ENCODE results near the gene HOXA9. TPM values are rescaled to one million over a fixed set of nuclear protein-coding genes. Genes with fewer than 3 reads are reported as not detected.

HOXA9 gene
- total and polyA plus RNA-seq, 4 donors = 0.02 to 0.70 TPM; not detected in 2

- Histone ChIP-seq H3K27ac (ENCODE audit: low read depth in 1 of 2, low read length in 2 of 2) (no peak overlapping the region), H3K36me3 (ENCODE audit: control insufficient read depth in 4 of 4, insufficient read depth in 3 of 4, low read depth in 1 of 4, low read length in 3 of 4) (no peaks in the 10 kb centered on the region), H3K9me3 (ENCODE audit: control insufficient read depth in 4 of 4, low read length in 3 of 4) (no peaks in the 10 kb centered on the region), H3K4me1 (ENCODE audit: control insufficient read depth in 4 of 4, insufficient read depth in 4 of 4, low read length in 3 of 4) (peaks cover 4 to 17% (median 9%) of the 10 kb centered on the region in 4 donors), H3K4me3 (ENCODE audit: low read depth in 1 of 3, low read length in 3 of 3) (no peak overlapping the region), H3K27me3 (ENCODE audit: control insufficient read depth in 4 of 4, insufficient read depth in 4 of 4, low read length in 3 of 4) (peaks cover 0 to 17% (median 6%) of the 10 kb centered on the region in 4 donors), H3K9ac (ENCODE audit: low read depth in 1 of 2, low read length in 2 of 2) (no peak overlapping the region)
- DNase-seq (ENCODE audit: low spot score) = no peak
- TF ChIP-seq NR2F2 (IDR thresholded peaks at IDR 0.05) (no peak), FOXA1 (IDR thresholded peaks at IDR 0.05) (no peak), FOXA2 (IDR thresholded peaks at IDR 0.05) (no peak), EGR1 (IDR thresholded peaks at IDR 0.05; ENCODE audit: low read depth in 2 of 2) (no peak), SP1 (IDR thresholded peaks at IDR 0.05) (no peak), HNF4A (conservative IDR thresholded peaks at IDR 0.05) (no peak), TAF1 (conservative IDR thresholded peaks at IDR 0.05) (no peak), GABPA (IDR thresholded peaks at IDR 0.05 in 1 of 2, conservative IDR thresholded peaks at IDR 0.05 in 1 of 2) (no peak), CTCF (IDR thresholded peaks at IDR 0.05; ENCODE audit: low read depth, low read length, missing input control) (no peak), ATF3 (IDR thresholded peaks at IDR 0.05) (no peak), RAD21 (IDR thresholded peaks at IDR 0.05) (no peak), HNF4G (IDR thresholded peaks at IDR 0.05) (no peak), RXRA (IDR thresholded peaks at IDR 0.05) (no peak), JUND (IDR thresholded peaks at IDR 0.05) (no peak)
- TF ChIP-seq, protein P1, sequence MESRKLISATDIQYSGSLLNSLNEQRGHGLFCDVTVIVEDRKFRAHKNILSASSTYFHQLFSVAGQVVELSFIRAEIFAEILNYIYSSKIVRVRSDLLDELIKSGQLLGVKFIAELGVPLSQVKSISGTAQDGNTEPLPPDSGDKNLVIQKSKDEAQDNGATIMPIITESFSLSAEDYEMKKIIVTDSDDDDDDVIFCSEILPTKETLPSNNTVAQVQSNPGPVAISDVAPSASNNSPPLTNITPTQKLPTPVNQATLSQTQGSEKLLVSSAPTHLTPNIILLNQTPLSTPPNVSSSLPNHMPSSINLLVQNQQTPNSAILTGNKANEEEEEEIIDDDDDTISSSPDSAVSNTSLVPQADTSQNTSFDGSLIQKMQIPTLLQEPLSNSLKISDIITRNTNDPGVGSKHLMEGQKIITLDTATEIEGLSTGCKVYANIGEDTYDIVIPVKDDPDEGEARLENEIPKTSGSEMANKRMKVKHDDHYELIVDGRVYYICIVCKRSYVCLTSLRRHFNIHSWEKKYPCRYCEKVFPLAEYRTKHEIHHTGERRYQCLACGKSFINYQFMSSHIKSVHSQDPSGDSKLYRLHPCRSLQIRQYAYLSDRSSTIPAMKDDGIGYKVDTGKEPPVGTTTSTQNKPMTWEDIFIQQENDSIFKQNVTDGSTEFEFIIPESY (IDR thresholded peaks at IDR 0.05) = no peak
- TF ChIP-seq, protein P2, sequence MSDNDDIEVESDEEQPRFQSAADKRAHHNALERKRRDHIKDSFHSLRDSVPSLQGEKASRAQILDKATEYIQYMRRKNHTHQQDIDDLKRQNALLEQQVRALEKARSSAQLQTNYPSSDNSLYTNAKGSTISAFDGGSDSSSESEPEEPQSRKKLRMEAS (IDR thresholded peaks at IDR 0.05) = no peak
- TF ChIP-seq, protein P3, sequence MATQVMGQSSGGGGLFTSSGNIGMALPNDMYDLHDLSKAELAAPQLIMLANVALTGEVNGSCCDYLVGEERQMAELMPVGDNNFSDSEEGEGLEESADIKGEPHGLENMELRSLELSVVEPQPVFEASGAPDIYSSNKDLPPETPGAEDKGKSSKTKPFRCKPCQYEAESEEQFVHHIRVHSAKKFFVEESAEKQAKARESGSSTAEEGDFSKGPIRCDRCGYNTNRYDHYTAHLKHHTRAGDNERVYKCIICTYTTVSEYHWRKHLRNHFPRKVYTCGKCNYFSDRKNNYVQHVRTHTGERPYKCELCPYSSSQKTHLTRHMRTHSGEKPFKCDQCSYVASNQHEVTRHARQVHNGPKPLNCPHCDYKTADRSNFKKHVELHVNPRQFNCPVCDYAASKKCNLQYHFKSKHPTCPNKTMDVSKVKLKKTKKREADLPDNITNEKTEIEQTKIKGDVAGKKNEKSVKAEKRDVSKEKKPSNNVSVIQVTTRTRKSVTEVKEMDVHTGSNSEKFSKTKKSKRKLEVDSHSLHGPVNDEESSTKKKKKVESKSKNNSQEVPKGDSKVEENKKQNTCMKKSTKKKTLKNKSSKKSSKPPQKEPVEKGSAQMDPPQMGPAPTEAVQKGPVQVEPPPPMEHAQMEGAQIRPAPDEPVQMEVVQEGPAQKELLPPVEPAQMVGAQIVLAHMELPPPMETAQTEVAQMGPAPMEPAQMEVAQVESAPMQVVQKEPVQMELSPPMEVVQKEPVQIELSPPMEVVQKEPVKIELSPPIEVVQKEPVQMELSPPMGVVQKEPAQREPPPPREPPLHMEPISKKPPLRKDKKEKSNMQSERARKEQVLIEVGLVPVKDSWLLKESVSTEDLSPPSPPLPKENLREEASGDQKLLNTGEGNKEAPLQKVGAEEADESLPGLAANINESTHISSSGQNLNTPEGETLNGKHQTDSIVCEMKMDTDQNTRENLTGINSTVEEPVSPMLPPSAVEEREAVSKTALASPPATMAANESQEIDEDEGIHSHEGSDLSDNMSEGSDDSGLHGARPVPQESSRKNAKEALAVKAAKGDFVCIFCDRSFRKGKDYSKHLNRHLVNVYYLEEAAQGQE (IDR thresholded peaks at IDR 0.05) = no peak
- 33% methylated on average over 3 of the region's 3 CpGs for WGBS
Observed at GRCh38 chr7:27118580-27118979, 46.8 kb downstream of the HOXA9 start.
